Measurements from ENCODE around the gene DNAJC17. TPM values are rescaled to one million over a fixed set of nuclear protein-coding genes. Genes with fewer than 3 reads are reported as not detected.

DNAJC17 gene
- total RNA-seq, 1 experiment from 2014 or later, result 34.5 TPM

DNA sequence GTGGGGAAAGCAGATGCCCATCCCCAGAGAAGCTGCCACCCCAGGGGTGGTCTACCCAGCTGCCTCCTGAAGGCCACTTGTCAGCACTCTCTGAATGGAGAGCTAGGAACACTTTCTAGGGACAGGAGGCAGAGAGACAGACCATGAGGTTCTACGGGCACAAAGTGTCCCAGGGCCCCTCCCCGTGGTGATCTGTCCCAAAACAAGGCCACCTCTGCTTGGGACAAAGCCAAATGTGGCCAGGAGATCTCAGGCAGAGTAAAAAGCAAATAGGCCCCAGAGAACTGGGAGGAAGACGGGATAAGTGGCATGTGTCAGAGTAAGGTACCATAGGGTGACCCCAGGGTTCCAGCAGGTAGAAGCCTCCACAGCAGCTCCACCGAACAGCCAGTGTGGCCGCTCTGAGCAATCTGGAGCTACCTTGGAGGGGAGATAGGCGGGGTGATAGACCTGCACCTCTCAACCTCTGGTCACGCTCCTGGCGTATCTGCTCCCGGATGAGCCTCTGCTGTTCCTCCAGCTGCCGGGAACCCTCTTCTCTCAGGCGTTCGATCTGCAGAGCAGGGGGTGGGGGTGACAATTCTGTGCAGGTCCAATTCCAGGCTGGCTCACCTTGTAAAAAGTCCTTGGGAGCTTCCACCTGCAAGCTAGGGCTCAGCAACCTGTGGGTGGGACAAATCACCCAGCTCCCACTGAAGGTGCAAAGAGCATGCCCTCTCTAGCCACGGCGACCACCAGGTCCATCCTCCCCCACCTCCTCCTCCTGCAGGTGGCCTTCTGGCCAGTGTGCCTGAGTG is 31.3 kb downstream of the DNAJC17 start:
- DNase-seq (ENCODE audit: low spot score), result no peak
- Histone ChIP-seq H3K36me3 (ENCODE audit: insufficient read depth, low read length, poor library complexity, severe bottlenecking) (peaks cover 33% of the 10 kb centered on the region), H3K4me3 (ENCODE audit: low read depth, low read length, poor library complexity, severe bottlenecking) (no peak overlapping the region), H3K4me1 (ENCODE audit: insufficient read depth, low read length, poor library complexity, severe bottlenecking) (no peaks in the 10 kb centered on the region), H3K9me3 (ENCODE audit: low read depth, low read length, poor library complexity, severe bottlenecking) (no peaks in the 10 kb centered on the region), H3K27me3 (replicated peaks; ENCODE audit: insufficient read depth, low read depth, low read length, poor library complexity) (no peaks in the 10 kb centered on the region), H3K27ac (ENCODE audit: low read depth, low read length, poor library complexity, severe bottlenecking) (no peak overlapping the region)
- BruUV-seq (replicated peaks), result no TSS peak
- TF ChIP-seq, protein P1, sequence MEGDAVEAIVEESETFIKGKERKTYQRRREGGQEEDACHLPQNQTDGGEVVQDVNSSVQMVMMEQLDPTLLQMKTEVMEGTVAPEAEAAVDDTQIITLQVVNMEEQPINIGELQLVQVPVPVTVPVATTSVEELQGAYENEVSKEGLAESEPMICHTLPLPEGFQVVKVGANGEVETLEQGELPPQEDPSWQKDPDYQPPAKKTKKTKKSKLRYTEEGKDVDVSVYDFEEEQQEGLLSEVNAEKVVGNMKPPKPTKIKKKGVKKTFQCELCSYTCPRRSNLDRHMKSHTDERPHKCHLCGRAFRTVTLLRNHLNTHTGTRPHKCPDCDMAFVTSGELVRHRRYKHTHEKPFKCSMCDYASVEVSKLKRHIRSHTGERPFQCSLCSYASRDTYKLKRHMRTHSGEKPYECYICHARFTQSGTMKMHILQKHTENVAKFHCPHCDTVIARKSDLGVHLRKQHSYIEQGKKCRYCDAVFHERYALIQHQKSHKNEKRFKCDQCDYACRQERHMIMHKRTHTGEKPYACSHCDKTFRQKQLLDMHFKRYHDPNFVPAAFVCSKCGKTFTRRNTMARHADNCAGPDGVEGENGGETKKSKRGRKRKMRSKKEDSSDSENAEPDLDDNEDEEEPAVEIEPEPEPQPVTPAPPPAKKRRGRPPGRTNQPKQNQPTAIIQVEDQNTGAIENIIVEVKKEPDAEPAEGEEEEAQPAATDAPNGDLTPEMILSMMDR (conservative IDR thresholded peaks at IDR 0.05; ENCODE audit: low read depth, low read length), result no peak
- no peak for TF ChIP-seq EZH2 (IDR thresholded peaks at IDR 0.05; ENCODE audit: borderline replicate concordance, low read depth, low read length, poor library complexity, severe bottlenecking)
- ChIA-PET POLR2A (ENCODE audit: low non-redundant PET) (no interaction called here), CTCF (no interaction called here)
- intact Hi-C loops (cut with micrococcal nuclease; ENCODE audit: unreplicated experiment), result no loop called here

DNA sequence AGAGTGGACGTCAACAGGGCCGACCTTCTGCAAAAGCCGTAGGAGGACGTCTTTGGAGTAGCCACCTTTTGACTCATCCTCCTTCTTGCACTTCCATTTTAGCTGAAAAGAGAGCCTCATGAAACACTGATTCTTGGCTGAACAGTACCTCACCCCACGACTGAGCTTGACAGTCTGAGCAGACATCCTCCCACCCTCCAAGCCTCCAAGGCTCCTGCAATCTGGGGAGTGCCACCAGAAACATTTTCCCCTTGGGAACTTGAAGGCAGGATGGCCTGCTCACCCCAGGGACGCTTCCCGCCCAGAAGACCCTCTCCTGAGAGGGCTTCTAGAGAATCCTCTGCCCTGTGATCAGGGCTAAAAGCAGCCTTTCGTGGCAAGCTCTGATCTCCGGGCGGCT is 32.3 kb downstream of the DNAJC17 start:
- intact Hi-C loops (cut with micrococcal nuclease; ENCODE audit: unreplicated experiment), result no loop called here
- Histone ChIP-seq H3K4me3 (ENCODE audit: low read depth, low read length, poor library complexity, severe bottlenecking) (no peak overlapping the region), H3K27me3 (replicated peaks; ENCODE audit: insufficient read depth, low read depth, low read length, poor library complexity) (no peaks in the 10 kb centered on the region), H3K4me1 (ENCODE audit: insufficient read depth, low read length, poor library complexity, severe bottlenecking) (no peaks in the 10 kb centered on the region), H3K36me3 (ENCODE audit: insufficient read depth, low read length, poor library complexity, severe bottlenecking) (peaks cover 33% of the 10 kb centered on the region), H3K9me3 (ENCODE audit: low read depth, low read length, poor library complexity, severe bottlenecking) (no peaks in the 10 kb centered on the region), H3K27ac (ENCODE audit: low read depth, low read length, poor library complexity, severe bottlenecking) (no peak overlapping the region)
- POLR2A ChIA-PET (ENCODE audit: low non-redundant PET), result no interaction called here
- DNase-seq (ENCODE audit: low spot score), result no peak
- CTCF ChIA-PET, result no interaction called here
- TF ChIP-seq EZH2 (IDR thresholded peaks at IDR 0.05; ENCODE audit: borderline replicate concordance, low read depth, low read length, poor library complexity, severe bottlenecking), result no peak
- TF ChIP-seq, protein P1 (conservative IDR thresholded peaks at IDR 0.05; ENCODE audit: low read depth, low read length), result no peak
- no TSS peak for BruUV-seq (replicated peaks)

DNA sequence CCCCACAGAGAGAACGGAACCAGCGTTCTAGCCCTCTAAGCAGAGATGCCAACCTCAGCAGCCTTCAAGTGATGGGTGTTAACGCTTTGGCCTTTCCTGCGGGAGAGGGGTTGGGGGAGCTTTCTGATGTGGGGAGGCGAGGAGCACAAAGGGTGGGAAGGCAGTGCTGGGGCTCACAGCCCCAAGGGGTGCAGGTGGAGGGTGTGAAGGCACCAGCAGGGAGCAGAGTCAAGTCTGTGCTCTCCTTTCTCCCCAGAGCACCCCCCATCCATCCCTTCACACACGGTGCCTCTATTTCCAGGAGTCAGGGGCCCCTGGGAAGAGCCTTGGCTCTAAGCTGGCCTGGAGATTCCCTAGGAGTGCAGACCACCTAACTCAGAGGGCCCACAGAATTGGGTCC is 33.4 kb downstream of the DNAJC17 start:
- ChIA-PET POLR2A (ENCODE audit: low non-redundant PET) (no interaction called here), CTCF (no interaction called here)
- no TSS peak for BruUV-seq (replicated peaks)
- H3K36me3 ChIP-seq (ENCODE audit: insufficient read depth, low read length, poor library complexity, severe bottlenecking), result peaks cover 26% of the 10 kb centered on the region
- H3K4me3 ChIP-seq (ENCODE audit: low read depth, low read length, poor library complexity, severe bottlenecking), result no peak overlapping the region
- H3K4me1 ChIP-seq (ENCODE audit: insufficient read depth, low read length, poor library complexity, severe bottlenecking), result peaks cover 11% of the 10 kb centered on the region
- no peaks in the 10 kb centered on the region for H3K27me3 ChIP-seq (replicated peaks; ENCODE audit: insufficient read depth, low read depth, low read length, poor library complexity)
- TF ChIP-seq, protein P1 (conservative IDR thresholded peaks at IDR 0.05; ENCODE audit: low read depth, low read length), result no peak
- no peak for TF ChIP-seq EZH2 (IDR thresholded peaks at IDR 0.05; ENCODE audit: borderline replicate concordance, low read depth, low read length, poor library complexity, severe bottlenecking)
- H3K9me3 ChIP-seq (ENCODE audit: low read depth, low read length, poor library complexity, severe bottlenecking), result no peaks in the 10 kb centered on the region
- intact Hi-C loops (cut with micrococcal nuclease; ENCODE audit: unreplicated experiment), result no loop called here
- H3K27ac ChIP-seq (ENCODE audit: low read depth, low read length, poor library complexity, severe bottlenecking), result no peak overlapping the region
- DNase-seq (ENCODE audit: low spot score), result no peak

Measured in A673 (cell line).